GM21576 (cell line): ENCODE measurements around the gene LIPT2.
A peak's percentile ranks its signal among the peaks of the same experiment; 100 is the strongest.
"Not testable (repeated sequence)": the region's sequence is repeated elsewhere in the genome, so short reads cannot be mapped to it uniquely, and the experiment has no call there.

Experiments used
- ATAC-seq: cut with Tn5 transposase; IDR thresholded peaks from one replicate; pipeline ENCODE4 v1.9.1; 2021; ENCODE audit warnings: mild to moderate bottlenecking, moderate library complexity; ENCODE audit not compliant: unreplicated experiment

Gene LIPT2

DNA sequence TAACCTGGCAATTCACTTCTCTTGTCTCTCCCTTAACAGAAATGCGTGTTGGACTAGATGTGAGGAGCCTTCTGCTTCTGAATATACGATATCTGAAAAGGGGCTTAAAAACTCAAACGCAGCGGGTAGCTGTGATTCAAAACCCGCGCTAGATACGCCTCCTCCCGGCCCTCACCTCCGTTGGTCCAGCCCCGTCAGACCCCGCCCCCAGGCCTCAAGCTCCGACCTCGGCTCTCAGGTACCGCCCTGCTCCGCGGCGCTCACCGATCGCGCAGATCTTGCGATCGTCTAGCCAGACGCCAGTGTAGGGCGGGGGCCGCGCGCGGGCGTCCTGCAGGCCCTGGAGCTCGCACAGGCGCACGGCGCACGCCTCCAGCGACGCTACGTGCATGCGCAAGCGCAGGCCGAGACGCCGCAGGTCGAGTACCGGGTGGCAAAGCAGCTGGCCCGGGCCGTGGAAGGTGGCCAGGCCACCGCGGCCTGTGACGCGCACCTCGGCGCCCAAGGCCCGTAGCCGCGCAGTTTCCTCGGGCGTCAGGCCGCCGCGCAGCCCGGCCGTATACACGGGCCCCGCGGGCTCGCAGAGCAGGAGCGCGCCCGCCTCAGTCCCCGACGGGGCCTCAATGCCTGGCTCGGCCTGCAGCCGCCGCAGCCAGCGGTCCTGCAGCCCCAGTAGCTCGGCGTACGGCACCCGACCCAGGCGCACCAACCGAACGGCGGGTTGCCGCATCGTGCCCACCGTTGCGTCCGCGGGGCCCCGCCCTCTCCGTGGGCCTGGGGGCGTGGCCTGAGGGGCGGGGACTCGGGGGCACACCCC lies at the start of gene LIPT2:
LIPT2 (minus strand) TSS at position 751 of the 817 bp plus-strand sequence; CDS start at position 730, 21 bp downstream.
- ATAC-seq = peak; percentile 92

DNA sequence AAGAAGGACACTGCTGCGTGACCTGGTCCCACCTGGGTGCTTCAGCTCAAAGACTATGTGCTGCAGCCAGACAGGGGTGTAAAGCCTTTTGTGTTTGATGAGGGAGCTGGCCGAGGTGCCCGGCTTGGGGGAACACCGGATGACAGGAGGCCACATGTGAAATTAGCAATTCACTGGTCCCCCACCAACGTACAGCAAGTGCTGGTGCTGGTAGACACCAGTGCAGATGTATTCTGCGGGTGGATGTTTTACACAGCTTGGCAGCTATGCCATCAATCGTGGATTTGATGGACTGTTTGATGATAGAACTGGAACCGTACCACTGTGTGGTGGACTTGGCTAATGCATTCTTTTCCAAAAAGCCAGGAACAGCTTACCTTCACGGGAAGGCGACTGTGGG lies 47.9 kb upstream of the LIPT2 start:
- ATAC-seq = no peak

DNA sequence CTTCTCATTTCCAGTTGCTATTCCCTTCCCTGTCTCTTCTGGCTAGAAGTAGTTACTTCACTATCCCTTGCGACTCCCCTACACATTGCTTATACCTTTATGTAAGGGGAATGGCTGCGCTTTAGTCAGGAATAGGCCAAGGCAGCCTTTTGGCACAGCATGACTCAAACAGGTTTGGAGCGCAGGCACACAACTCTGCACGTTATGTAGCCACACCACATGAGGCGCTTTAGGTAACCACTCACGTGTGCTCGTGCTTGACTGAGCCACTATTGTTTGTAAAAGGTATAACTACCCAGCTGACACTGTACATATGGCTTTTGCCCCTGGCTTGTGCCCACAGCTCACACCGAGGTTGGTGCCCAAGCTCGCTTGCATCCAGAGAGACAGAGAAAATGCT lies 46.7 kb upstream of the LIPT2 start:
- no peak for ATAC-seq

DNA sequence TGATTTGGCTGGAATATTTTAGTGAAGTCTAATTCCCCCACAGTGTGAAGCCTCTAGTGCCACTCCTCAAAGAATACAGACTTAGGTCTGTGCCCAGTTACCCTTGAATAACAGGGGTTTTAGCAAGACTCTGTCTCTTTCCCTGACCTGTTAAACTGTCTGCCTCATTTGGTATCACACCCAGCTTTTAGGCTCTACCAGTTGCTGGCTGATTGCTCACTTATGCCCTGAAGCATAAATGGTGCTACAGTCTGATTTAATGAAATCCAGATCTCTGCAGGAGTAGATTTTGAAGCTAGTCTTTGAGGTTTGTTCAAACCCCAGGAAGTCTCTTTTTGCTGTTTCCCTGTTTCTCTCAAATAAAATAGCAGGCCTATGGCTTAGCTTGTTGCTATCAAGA lies 45.2 kb upstream of the LIPT2 start:
- ATAC-seq = no peak

GRCh38 chr11:74535371-74536160 lies 42.0 kb upstream of the LIPT2 start:
- no peak for ATAC-seq

DNA sequence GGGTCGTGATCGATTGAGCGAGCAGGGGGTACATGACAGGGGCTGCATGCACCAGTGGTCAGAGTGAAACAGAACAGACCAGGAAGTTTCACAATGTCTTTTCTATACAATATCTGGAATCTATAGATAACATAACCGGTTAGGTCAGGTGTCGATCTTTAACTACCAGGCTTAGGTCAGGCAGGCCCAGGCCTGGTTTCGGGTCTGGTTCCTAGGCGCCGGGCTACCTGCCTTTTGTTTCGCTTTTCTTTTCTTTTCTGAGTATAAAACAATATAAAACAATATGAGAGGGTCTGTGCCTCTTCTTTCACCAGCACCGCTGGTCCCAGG lies 41.4 kb upstream of the LIPT2 start:
- ATAC-seq = not testable (repeated sequence)

- ATAC-seq = no peak
Measured at GRCh38 chr11:74534216-74534945, 40.9 kb upstream of the LIPT2 start.

DNA sequence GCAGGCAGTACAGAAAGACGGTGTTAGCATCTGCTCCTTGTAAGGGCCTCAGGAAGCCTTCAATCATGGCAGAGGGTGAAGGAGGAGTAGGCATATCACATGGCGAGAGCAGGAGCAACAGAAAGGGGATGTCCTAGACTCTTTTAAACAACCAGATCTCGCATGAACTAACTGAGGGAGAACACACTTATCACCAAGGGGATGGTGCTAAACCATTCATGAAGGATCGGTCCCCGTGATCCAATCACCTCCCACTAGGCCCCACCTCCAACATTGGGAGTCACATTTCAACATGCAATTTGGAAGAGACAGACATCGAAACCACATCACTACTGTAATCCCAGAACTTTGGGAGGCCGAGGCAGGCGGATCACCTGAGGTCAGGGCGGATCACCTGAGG lies 39.9 kb upstream of the LIPT2 start:
- no peak for ATAC-seq

GRCh38 chr11:74532501-74533246 lies 39.1 kb upstream of the LIPT2 start:
- no peak for ATAC-seq

- ATAC-seq = no peak
Measured at GRCh38 chr11:74524978-74525377, 31.5 kb upstream of the LIPT2 start.

DNA sequence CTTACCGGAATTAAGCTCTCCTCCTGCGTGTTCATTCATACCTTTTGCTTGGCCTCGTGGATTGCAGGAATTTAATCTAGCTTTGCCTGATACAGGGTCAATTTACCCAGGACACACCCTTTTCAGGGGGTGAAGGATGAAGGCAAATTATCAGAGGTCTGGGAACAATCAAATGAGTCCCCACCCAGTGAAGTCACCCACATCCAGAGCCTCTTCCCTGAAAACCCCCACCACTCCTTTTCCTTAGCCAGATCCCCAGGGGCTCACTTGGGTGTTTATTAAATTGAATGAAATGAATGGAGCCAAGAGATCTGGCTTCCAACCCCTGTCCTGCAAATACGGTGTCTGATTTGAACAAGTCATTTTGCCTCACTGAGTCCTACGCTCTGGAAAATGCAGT lies 31.0 kb upstream of the LIPT2 start:
- ATAC-seq = no peak

GRCh38 chr11:74522776-74523175 lies 29.3 kb upstream of the LIPT2 start:
- no peak for ATAC-seq

DNA sequence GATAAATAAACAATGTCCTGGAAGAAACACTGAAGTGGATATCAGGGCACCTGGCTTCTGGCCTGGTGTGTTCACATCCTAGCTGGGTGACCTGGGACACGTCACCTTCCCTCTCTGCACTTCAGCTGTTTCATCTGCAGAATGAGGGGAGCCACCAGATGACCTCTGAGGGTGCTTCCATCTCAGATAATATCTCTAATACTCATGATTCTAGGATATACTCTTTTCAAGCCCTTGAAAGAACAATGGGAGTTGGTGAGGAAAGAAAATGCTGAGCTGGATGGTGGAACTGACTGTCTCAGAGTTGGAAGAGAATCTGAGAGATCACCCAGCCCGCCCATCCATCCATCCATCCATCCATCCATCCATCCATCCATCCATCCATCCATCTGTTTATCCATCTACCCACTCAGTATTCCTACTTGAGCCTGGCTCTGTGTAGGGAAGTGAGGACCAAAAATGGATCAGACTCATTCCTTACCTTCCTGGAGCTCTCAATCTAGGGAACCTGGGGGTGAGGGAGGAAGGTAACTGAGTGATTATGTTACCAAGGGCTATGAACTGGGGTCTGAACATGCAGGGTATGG lies 28.2 kb upstream of the LIPT2 start:
- no peak for ATAC-seq

DNA sequence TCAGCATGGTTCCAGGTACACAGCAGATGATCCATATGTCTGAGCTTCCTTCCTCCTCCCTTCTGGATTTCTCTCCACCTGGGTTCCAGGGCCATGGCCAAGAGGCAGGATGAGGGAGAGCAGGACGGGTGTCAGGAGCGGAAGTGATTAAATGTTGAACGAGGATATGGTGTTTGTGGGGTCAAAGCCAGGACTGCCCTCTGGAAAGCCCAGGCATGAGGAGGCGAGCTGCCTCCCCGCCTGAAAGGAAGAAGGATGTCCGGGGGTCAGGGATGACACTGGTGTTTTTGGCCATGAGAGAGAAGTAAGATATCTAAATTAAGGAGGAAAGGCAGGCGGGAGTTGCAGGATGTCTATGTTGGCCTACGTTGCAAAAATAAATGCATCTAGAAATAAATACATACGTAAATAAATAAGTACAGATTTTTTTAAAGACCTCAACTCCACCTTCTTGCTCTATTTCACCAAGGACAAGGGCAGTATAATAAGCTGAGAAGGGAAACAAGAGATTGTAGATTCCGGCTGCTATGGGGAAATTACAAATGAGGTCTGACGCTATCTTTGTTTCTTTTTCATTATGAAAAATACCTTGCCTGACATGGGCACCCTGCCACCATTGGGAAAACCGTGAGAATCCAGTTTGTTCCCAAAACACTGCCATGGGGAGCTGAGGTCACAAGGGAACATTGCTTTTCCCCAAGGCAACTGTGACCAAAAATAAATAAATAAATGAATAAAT lies 27.6 kb upstream of the LIPT2 start:
- ATAC-seq = no peak

- ATAC-seq = no peak
Measured at GRCh38 chr11:74520316-74520715, 26.8 kb upstream of the LIPT2 start.

- no peak for ATAC-seq
Measured at GRCh38 chr11:74519710-74520109, 26.2 kb upstream of the LIPT2 start.

DNA sequence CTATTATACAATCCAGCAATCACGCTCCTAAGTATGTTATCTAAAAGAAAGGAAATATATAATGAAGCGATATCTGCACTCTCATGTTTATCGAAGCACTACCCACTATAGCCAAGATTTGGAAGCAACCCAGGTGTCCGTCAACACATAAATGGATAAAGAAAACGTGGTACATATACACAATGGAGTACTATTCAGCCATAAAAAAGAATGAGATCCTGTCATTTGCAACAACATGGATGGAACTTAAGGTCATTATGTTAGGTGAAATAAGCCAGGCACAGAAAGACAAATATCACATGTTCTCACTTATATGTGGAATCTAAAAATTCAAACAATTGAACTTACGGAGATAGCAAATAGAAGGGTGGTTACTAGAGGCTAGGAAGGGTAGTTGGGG lies 24.1 kb upstream of the LIPT2 start:
- ATAC-seq = not testable (repeated sequence)

GRCh38 chr11:74507582-74507981 lies 14.1 kb upstream of the LIPT2 start:
- no peak for ATAC-seq

GRCh38 chr11:74506823-74507222 lies 13.3 kb upstream of the LIPT2 start:
- no peak for ATAC-seq

- no peak for ATAC-seq
Measured at GRCh38 chr11:74505911-74506310, 12.4 kb upstream of the LIPT2 start.
